HepG2 (cell line): ENCODE results near the gene LIF. TPM values are rescaled to one million over a fixed set of nuclear protein-coding genes. Genes with fewer than 3 reads are reported as not detected.
A peak's percentile ranks its signal among the peaks of the same experiment; 100 is the strongest.

Experiments used
- ARHGAP35 ChIP-seq: sonication (generic); formaldehyde crosslinking; IDR thresholded peaks from 2 replicates; pipeline ENCODE4 v1.9.0; 2022; ENCODE audit warnings: mild to moderate bottlenecking, inconsistent platforms, moderate library complexity, missing genetic modification reagents, borderline replicate concordance
- CEBPB ChIP-seq: IDR thresholded peaks from 2 replicates; pipeline ENCODE4 v1.6.1; 2011; ENCODE audit warnings: low read depth, low read length, improper control_type of control experiment, borderline replicate concordance
- CENPT ChIP-seq: sonication (generic); formaldehyde crosslinking; IDR thresholded peaks from 2 replicates; pipeline ENCODE4 v1.8.0; 2022; ENCODE audit warnings: low read depth, mild to moderate bottlenecking, moderate library complexity, missing genetic modification reagents
- HBP1 ChIP-seq: IDR thresholded peaks from 2 replicates; pipeline ENCODE4 v1.6.1; 2016; ENCODE audit warnings: low read depth, control low read depth
- HNF4G ChIP-seq, 2 experiments: sonication (generic) in 1 of 2; formaldehyde crosslinking in 1 of 2; IDR thresholded peaks; 2 replicates each; pipeline versions ENCODE4 v1.4.0 to v1.6.1; 2011 to 2020; ENCODE audit warnings: borderline replicate concordance in 2 of 2, low read depth in 2 of 2, mild to moderate bottlenecking in 2 of 2, low read length in 1 of 2, missing genetic modification reagents in 1 of 2, moderate library complexity in 1 of 2
- HNRNPLL ChIP-seq: fragments of 200-400 bp; formaldehyde crosslinking; IDR thresholded peaks from 2 replicates; pipeline ENCODE4 v1.6.1; 2017; ENCODE audit warnings: mild to moderate bottlenecking, low read depth, low read length; ENCODE audit not compliant: poor library complexity, severe bottlenecking
- HNRNPUL1 ChIP-seq: fragments of 200-400 bp; formaldehyde crosslinking; IDR thresholded peaks from 2 replicates; pipeline ENCODE4 v1.6.1; 2017; ENCODE audit warnings: low read depth, mild to moderate bottlenecking, low read length, moderate library complexity
- MED13 ChIP-seq: sonication (generic); formaldehyde crosslinking; IDR thresholded peaks from 2 replicates; pipeline ENCODE4 v1.5.0; 2020; ENCODE audit warnings: missing genetic modification reagents
- MIER2 ChIP-seq: IDR thresholded peaks from 2 replicates; pipeline ENCODE4 v1.6.1; 2016; ENCODE audit warnings: missing biosample characterization, missing genetic modification reagents
- MNT ChIP-seq: fragments of 450-650 bp; IDR thresholded peaks from 2 replicates; pipeline ENCODE4 v1.6.1; 2016
- RBAK ChIP-seq: sonication (generic); formaldehyde crosslinking; IDR thresholded peaks from 2 replicates; pipeline ENCODE4 v1.5.1; 2020; ENCODE audit warnings: mild to moderate bottlenecking, missing genetic modification reagents
- RELA ChIP-seq: sonication (generic); formaldehyde crosslinking; IDR thresholded peaks from 2 replicates; pipeline ENCODE4 v1.4.0; 2020; ENCODE audit warnings: missing genetic modification reagents
- SALL1 ChIP-seq: sonication (generic); formaldehyde crosslinking; IDR thresholded peaks from 2 replicates; pipeline ENCODE4 v1.8.0; 2022; ENCODE audit warnings: mild to moderate bottlenecking, missing genetic modification reagents
- SIX1 ChIP-seq: sonication (generic); formaldehyde crosslinking; IDR thresholded peaks from 2 replicates; pipeline ENCODE4 v1.4.0; 2020; ENCODE audit warnings: missing genetic modification reagents, borderline replicate concordance
- SOX5 ChIP-seq: IDR thresholded peaks from 2 replicates; pipeline ENCODE4 v1.6.1; 2016; ENCODE audit warnings: borderline replicate concordance
- SRSF1 ChIP-seq: fragments of 200-400 bp; formaldehyde crosslinking; optimal IDR thresholded peaks from 2 replicates; pipeline ENCODE3; 2017; ENCODE audit warnings: mild to moderate bottlenecking, low read depth, low read length, moderate library complexity
- TCF7L2 ChIP-seq: IDR thresholded peaks from 2 replicates; pipeline ENCODE4 v1.6.1; 2011; ENCODE audit warnings: mild to moderate bottlenecking, low read depth, low read length, moderate library complexity
- THAP8 ChIP-seq: sonication (generic); formaldehyde crosslinking; IDR thresholded peaks from 2 replicates; pipeline ENCODE4 v1.5.1; 2020; ENCODE audit warnings: missing genetic modification reagents, mild to moderate bottlenecking, borderline replicate concordance
- ZBTB43 ChIP-seq: sonication (generic); formaldehyde crosslinking; conservative IDR thresholded peaks from 2 replicates; pipeline ENCODE4 v1.4.0; 2020; ENCODE audit warnings: missing genetic modification reagents
- ZNF20 ChIP-seq: sonication (generic); formaldehyde crosslinking; IDR thresholded peaks from 2 replicates; pipeline ENCODE4 v1.4.0; 2020; ENCODE audit warnings: mild to moderate bottlenecking, moderate library complexity, missing genetic modification reagents
- ZNF460 ChIP-seq: sonication (generic); formaldehyde crosslinking; IDR thresholded peaks from 2 replicates; pipeline ENCODE4 v1.5.1; 2020; ENCODE audit warnings: missing genetic modification reagents, mild to moderate bottlenecking, borderline replicate concordance
- ZNF564 ChIP-seq: sonication (generic); formaldehyde crosslinking; IDR thresholded peaks from 2 replicates; pipeline ENCODE4 v1.8.1; 2023; ENCODE audit warnings: mild to moderate bottlenecking, missing genetic modification reagents
- ZNF598 ChIP-seq: sonication (generic); formaldehyde crosslinking; IDR thresholded peaks from 2 replicates; pipeline ENCODE4 v1.5.1; 2020; ENCODE audit warnings: mild to moderate bottlenecking, missing genetic modification reagents, borderline replicate concordance
- polyA plus RNA-seq, 8 experiments: library from polyadenylated mRNA; depleted of rRNA in 3 of 8; stranded (reverse) in 7 of 8; unstranded in 1 of 8; fragments of >200 nt; fragmentation: Illumina TruSeq in 4 of 8; extraction: Trizol in 4 of 8; gene quantifications; 2 replicates each; pipeline versions ENCODE4 v1.2.1 to v1.2.3, GENCODE V29; 2011 to 2016; ENCODE audit warnings: low read depth in 4 of 8, missing spikeins in 1 of 8, mixed read lengths in 1 of 8; ENCODE audit not compliant: insufficient read depth in 1 of 8
- total RNA-seq, 5 experiments: library from RNA; depleted of rRNA; stranded (reverse); fragments of >200 nt; fragmentation: Illumina TruSeq; extraction: Trizol; gene quantifications; 2 replicates each; pipeline ENCODE4 v1.2.3, GENCODE V29; 2016; ENCODE audit warnings: low read depth in 1 of 5
- TF ChIP-seq, protein P1 (sequence below): sonication (generic); formaldehyde crosslinking; conservative IDR thresholded peaks from 2 replicates; pipeline ENCODE4 v1.8.0; 2022; ENCODE audit warnings: mild to moderate bottlenecking, moderate library complexity, missing genetic modification reagents

The LIF gene
- total and polyA plus RNA-seq, 2 of the 13 experiments (the other 11 are each of a cell fraction or from before 2014, with no cell fraction given), result 3.6 to 8.5 TPM

DNA sequence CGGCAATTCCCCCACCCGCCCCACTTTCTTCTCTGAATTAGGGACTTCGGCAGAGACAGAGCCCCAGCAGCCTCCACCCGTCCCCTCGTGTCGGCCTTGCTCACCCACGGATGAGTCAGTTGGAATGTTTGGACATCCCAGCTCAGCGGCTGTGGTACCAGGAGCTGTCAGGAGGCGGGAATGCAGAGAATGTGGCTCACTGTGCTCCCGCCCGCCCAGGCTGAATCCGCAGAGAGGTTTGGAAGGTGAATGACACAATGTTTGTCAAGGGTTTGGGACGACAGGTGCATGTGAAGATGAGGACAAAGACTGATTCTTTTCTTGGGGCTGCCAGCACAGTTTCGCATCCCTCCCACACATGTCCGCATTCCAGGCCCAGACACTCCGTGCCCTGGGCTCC lies 39.6 kb downstream of the LIF start (continued):
- TF ChIP-seq SRSF1 (no peak), ZNF598 (CRISPR knock-in tag) (0 out of 2 replicates have a peak, but pooled peaks have one; percentile 34), MED13 (CRISPR knock-in tag) (peak; percentile 70; the same call in 1 of the 2 replicates), RBAK (CRISPR knock-in tag) (no peak), ZBTB43 (CRISPR knock-in tag) (0 out of 2 replicates have a peak, but pooled peaks have one; percentile 40), SOX5 (CRISPR knock-in tag) (peak; percentile 64; the same call in 1 of the 2 replicates), THAP8 (CRISPR knock-in tag) (no peak), SIX1 (CRISPR knock-in tag) (no peak), HNRNPLL (no peak), HBP1 (no peak), HNRNPUL1 (no peak), ZNF564 (no peak), TCF7L2 (no peak), MIER2 (0 out of 2 replicates have a peak, but pooled peaks have one; percentile 38), ZNF460 (CRISPR knock-in tag) (no peak), RELA (CRISPR knock-in tag) (no peak), CENPT (CRISPR knock-in tag) (no peak), ARHGAP35 (CRISPR knock-in tag) (no peak), CEBPB (peak; percentile 27; the same call in 1 of the 2 replicates), MNT (no peak), HNF4G (IDR thresholded peaks at IDR 0.05; ENCODE audit: borderline replicate concordance, low read depth, low read length) (no peak), HNF4G (CRISPR knock-in tag; IDR thresholded peaks at IDR 0.05; ENCODE audit: borderline replicate concordance, low read depth) (no peak), ZNF20 (CRISPR knock-in tag) (no peak), SALL1 (CRISPR knock-in tag) (peak; percentile 80)
- TF ChIP-seq, protein P1, sequence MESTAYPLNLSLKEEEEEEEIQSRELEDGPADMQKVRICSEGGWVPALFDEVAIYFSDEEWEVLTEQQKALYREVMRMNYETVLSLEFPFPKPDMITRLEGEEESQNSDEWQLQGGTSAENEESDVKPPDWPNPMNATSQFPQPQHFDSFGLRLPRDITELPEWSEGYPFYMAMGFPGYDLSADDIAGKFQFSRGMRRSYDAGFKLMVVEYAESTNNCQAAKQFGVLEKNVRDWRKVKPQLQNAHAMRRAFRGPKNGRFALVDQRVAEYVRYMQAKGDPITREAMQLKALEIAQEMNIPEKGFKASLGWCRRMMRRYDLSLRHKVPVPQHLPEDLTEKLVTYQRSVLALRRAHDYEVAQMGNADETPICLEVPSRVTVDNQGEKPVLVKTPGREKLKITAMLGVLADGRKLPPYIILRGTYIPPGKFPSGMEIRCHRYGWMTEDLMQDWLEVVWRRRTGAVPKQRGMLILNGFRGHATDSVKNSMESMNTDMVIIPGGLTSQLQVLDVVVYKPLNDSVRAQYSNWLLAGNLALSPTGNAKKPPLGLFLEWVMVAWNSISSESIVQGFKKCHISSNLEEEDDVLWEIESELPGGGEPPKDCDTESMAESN (CRISPR knock-in tag), result no peak
